Lung (tissue), 12 donors: ENCODE measurements around the gene USH2A. TPM values are rescaled to one million over a fixed set of nuclear protein-coding genes. Genes with fewer than 3 reads are reported as not detected.

Experiments used
- ATAC-seq: fragments of 200-7000 bp; cut with Tn5 transposase; one replicate; pipeline ENCODE4 v1.9.1; 2020; ENCODE audit warnings: moderate number of reproducible peaks; ENCODE audit not compliant: insufficient read depth, low FRiP score
- DNase-seq, 3 donors: peaks; one replicate each; pipeline ENCODE4 v3.0.0-alpha.2; 2013 to 2017
- H3K27ac ChIP-seq, 2 donors: one replicate each; pipeline ENCODE4 v1.5.1; 2013; ENCODE audit warnings: mild to moderate bottlenecking in 2 of 2, moderate library complexity in 2 of 2, control low read depth in 1 of 2, inconsistent platforms in 1 of 2, low read depth in 1 of 2, low read length in 1 of 2
- H3K27me3 ChIP-seq, 3 donors: one replicate each; pipeline ENCODE4 v1.5.1; 2013; ENCODE audit warnings: low read length in 2 of 3; ENCODE audit not compliant: control insufficient read depth in 3 of 3, insufficient read depth in 3 of 3
- H3K36me3 ChIP-seq, 4 donors: one replicate each; pipeline ENCODE4 v1.5.1; 2013; ENCODE audit warnings: low read length in 4 of 4, mild to moderate bottlenecking in 1 of 4, moderate library complexity in 1 of 4; ENCODE audit not compliant: control insufficient read depth in 4 of 4, insufficient read depth in 4 of 4
- H3K4me1 ChIP-seq, 5 donors: one replicate each; pipeline ENCODE4 v1.5.1; 2013; ENCODE audit warnings: low read length in 5 of 5, mild to moderate bottlenecking in 2 of 5, moderate library complexity in 1 of 5; ENCODE audit not compliant: control insufficient read depth in 5 of 5, insufficient read depth in 5 of 5
- H3K4me3 ChIP-seq: one replicate; pipeline ENCODE4 v1.5.1; 2013; ENCODE audit warnings: mild to moderate bottlenecking, control low read depth, moderate library complexity
- H3K9ac ChIP-seq, 2 donors: one replicate each; pipeline ENCODE4 v1.5.1; 2013; ENCODE audit warnings: low read length in 2 of 2, control low read depth in 1 of 2; ENCODE audit not compliant: insufficient read depth in 1 of 2
- H3K9me3 ChIP-seq, 4 donors: one replicate each; pipeline ENCODE4 v1.5.1; 2013; ENCODE audit warnings: low read length in 3 of 4, mild to moderate bottlenecking in 1 of 4, moderate library complexity in 1 of 4; ENCODE audit not compliant: control insufficient read depth in 4 of 4, insufficient read depth in 3 of 4
- CTCF ChIP-seq: IDR thresholded peaks from 2 replicates; pipeline ENCODE4 v1.5.1; 2012; ENCODE audit warnings: mild to moderate bottlenecking; ENCODE audit errors: control extremely low read depth, extremely low read depth
- WGBS, 2 donors: extraction: QIAGEN DNeasy Blood & Tissue Kit; methylation state at CpG; one replicate each; pipeline ENCODE4 v1.1.7; 2013; 5-methylcytosine and 5-hydroxymethylcytosine counted together
- polyA plus RNA-seq, 2 donors: library from polyadenylated mRNA; stranded (reverse); fragments of 200-250 nt; gene quantifications; one replicate each; pipeline ENCODE4 v1.2.1, GENCODE V29; 2013
- total RNA-seq, 2 donors: library from RNA; depleted of rRNA in 1 of 2; stranded (reverse); fragments of >200 nt in 1 of 2; gene quantifications; one replicate each; pipeline ENCODE4 v1.2.1, GENCODE V29; 2014 to 2021
- donor health status: control.
- donor health status: control.
- donor health status: Bipolar disorder and iron deficiency.
- donor health status: healthy.
- donor health status: DM: yes; HTN: yes; CAD: no.

The USH2A gene
- total and polyA plus RNA-seq, 4 donors = under 0.01 to 0.11 TPM; not detected in 2

- Histone ChIP-seq H3K27me3 (no peaks in the 10 kb centered on the region), H3K9ac (no peak overlapping the region), H3K9me3 (no peaks in the 10 kb centered on the region), H3K4me3 (no peak overlapping the region), H3K36me3 (no peaks in the 10 kb centered on the region), H3K27ac (no peak overlapping the region), H3K4me1 (no peaks in the 10 kb centered on the region)
- TF ChIP-seq CTCF = no peak
- 54 to 68% methylated on average over 3 of the region's 3 CpGs for WGBS, 2 donors
- no peak for ATAC-seq
- no peak for DNase-seq
Observed at GRCh38 chr1:215923129-215923824, 500.0 kb downstream of the USH2A start.

GRCh38 chr1:215911406-215911968 lies 511.8 kb downstream of the USH2A start:
- H3K27me3 ChIP-seq = no peaks in the 10 kb centered on the region
- no peaks in the 10 kb centered on the region for H3K4me1 ChIP-seq
- H3K27ac ChIP-seq = no peak overlapping the region
- ATAC-seq (no peak), DNase-seq (no peak)
- H3K36me3 ChIP-seq = no peaks in the 10 kb centered on the region
- no peak overlapping the region for H3K9ac ChIP-seq
- 92 to 100% methylated on average over 1 of the region's 1 CpG for WGBS, 2 donors
- H3K4me3 ChIP-seq = no peak overlapping the region
- TF ChIP-seq CTCF = no peak
- H3K9me3 ChIP-seq = no peaks in the 10 kb centered on the region

- no peak for ATAC-seq
- WGBS, 2 donors = 87 to 91% methylated on average over 6 of the region's 6 CpGs
- Histone ChIP-seq H3K36me3 (no peaks in the 10 kb centered on the region), H3K4me1 (no peaks in the 10 kb centered on the region), H3K27ac (no peak overlapping the region), H3K9ac (no peak overlapping the region), H3K27me3 (no peaks in the 10 kb centered on the region), H3K9me3 (no peaks in the 10 kb centered on the region), H3K4me3 (no peak overlapping the region)
- TF ChIP-seq CTCF = no peak
- no peak for DNase-seq
Observed at GRCh38 chr1:215905493-215906115, 517.6 kb downstream of the USH2A start.
